ENCODE data around the gene CEP152.

DNA sequence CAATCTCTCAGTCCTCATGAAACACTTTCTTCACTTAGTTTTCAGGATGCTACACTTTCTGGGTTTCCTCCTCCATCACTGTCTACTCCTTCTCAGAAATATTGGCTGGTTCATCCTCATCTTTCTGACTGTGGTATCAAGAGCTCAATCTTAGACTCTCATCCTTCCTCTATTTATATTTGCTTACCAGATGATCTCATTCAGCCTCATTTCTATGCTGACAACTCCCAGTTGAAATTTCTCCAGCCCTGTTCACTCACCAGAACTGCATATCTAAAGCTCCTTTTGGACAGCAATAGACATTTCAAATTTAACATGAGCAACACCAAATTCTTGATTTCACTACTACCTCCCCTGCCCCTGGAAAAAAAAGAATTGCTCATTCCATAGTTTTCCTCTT, 117.4 kb downstream of the CEP152 start:
- TF ChIP-seq, protein P1, sequence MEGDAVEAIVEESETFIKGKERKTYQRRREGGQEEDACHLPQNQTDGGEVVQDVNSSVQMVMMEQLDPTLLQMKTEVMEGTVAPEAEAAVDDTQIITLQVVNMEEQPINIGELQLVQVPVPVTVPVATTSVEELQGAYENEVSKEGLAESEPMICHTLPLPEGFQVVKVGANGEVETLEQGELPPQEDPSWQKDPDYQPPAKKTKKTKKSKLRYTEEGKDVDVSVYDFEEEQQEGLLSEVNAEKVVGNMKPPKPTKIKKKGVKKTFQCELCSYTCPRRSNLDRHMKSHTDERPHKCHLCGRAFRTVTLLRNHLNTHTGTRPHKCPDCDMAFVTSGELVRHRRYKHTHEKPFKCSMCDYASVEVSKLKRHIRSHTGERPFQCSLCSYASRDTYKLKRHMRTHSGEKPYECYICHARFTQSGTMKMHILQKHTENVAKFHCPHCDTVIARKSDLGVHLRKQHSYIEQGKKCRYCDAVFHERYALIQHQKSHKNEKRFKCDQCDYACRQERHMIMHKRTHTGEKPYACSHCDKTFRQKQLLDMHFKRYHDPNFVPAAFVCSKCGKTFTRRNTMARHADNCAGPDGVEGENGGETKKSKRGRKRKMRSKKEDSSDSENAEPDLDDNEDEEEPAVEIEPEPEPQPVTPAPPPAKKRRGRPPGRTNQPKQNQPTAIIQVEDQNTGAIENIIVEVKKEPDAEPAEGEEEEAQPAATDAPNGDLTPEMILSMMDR (IDR thresholded peaks at IDR 0.05): no peak
- TF ChIP-seq POLR2A (IDR thresholded peaks at IDR 0.05): no peak

All from Peyer's patch (tissue), 4 donors.